Stimulated activated naive CD4-positive, alpha-beta T cell (primary cell): ENCODE measurements around the gene SEC14L2.
"Not testable (repeated sequence)": the region's sequence is repeated elsewhere in the genome, so short reads cannot be mapped to it uniquely, and the experiment has no call there.

Source experiments
- DNase-seq, 6 experiments: peaks; one replicate each; lab custom pipeline; 2025; lab: John Stamatoyannopoulos, UW

Gene SEC14L2

GRCh38 chr22:30455075-30455840 lies 58.4 kb downstream of the SEC14L2 start:
- no peak for DNase-seq

DNA sequence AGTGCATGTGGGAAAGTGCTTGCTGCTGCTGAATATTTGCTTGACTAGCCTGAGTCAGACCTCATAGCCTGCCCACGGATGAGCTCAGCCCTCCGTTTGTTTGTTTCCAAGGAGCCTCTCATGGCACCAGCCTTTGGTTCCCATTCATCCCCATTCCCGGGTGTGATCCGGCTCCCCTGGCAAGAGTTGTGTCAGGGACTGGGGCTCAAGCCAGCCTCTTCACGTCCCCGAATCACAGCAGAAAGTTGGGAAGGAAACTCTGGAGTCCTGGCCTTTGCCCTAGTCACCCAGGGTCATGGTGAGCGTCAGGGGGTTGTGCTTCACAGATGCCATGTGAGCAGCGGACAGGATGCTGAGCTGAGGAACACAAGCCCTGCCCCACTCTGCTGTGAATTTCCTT lies 61.2 kb downstream of the SEC14L2 start:
- DNase-seq: no peak

GRCh38 chr22:30459181-30460052 lies 62.6 kb downstream of the SEC14L2 start:
- DNase-seq: no peak

- DNase-seq: no peak
These were observed 63.3 kb downstream of the SEC14L2 start for GRCh38 chr22:30460147-30460546.

GRCh38 chr22:30460555-30460954 lies 63.7 kb downstream of the SEC14L2 start:
- DNase-seq: not testable (repeated sequence)

DNA sequence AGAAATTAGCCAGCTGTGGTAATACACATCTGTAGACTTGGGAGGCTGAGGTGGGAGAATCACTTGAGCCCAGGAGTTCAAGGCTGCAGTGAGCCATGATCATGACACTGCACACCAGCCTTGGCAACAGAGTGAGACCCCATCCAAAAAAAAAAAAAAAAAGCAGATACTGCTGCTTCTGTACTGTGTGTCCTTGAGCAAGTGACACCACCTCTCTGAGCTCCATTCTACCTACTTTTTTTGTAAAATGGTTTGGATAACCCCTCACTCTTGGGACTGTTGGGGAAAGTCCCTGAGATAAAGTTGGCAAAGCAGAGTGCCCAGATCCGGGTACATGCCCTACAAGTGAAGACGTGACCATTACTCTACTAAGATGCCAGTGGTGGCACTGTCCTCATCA lies 72.3 kb downstream of the SEC14L2 start:
- DNase-seq: no peak

DNA sequence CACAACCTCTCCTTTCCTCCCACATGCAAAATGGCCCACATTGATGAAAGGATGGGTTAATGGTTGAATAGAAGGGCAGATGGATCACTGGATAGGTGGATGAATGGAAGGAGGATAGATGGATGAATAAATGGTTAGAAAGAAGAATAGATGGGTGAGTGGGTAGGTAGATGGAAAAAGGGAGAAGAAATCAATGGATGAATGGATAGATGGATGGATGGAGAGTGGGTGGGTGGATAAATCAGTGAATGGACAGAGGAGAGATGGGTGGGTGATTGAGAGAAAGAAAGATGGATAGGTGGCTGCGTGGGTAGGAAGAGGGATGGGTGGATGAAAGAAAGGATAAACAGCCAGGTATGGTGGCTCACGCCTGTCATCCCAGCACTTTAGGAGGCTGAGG lies 73.8 kb downstream of the SEC14L2 start:
- no peak for DNase-seq

DNA sequence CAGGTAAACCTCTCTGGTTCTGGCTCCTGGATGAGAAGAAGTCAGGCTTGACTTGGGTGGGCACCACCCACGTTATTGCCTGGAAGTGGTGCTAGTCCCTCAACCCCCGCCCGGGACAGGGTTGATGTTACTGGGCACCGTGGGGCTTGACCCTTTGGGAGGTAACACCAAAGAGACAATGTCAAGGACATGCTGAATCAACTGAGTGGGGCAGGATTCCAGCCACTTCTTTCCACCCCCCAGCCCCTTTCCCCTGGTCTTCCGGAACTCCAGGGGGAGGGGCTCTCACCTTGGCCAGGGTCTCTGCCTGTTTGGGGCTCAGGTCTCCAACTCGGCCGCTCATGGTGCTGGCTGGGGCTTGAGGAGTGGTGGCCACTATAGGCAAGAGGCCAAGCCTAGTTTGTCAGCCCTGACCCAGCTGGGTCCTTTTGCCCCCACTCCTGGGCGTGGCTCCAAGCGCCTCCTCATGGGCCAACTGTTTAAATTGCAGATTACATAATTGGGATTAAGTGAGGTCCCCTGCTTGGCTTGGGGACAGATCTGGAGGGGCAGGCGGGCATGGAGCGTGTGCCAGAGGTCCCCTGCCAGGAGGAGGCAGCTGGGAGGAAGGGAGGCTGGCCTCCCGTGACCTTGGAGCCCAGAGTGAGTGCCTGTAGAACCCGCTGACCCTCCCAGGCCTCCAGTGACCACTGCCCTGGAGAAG lies 74.9 kb downstream of the SEC14L2 start, which contains the start of gene SEC14L3:
Gene SEC14L3 (minus strand): TSS at position 402 of the 703 bp plus-strand sequence. CDS start 59 bp downstream, at position 343.
- no peak for DNase-seq

- DNase-seq: no peak
These were observed 76.3 kb downstream of the SEC14L2 start for GRCh38 chr22:30472994-30473720.

DNA sequence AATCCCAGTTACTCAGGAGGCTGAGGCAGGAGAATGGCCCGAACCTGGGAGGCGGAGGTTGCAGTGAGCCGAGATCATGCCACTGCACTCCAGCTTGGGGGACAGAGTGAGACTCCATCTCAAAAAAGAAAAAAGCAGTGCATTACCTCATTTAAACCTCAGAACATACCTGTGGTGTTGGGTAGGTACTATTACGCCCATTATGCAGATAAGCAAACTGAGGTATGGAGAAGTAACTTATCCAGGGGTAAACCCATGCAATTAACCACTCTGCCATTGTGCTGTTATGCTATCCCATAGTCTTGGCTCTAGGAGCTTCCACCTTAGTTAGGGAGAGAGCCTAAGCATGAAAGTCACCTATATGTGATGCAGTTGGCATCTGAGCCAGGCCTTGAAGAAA lies 77.3 kb downstream of the SEC14L2 start:
- no peak for DNase-seq
